GM18499 (cell line): Measurements from ENCODE around the gene IQSEC3.

Source experiments
- ATAC-seq: cut with Tn5 transposase; IDR thresholded peaks from one replicate; pipeline ENCODE4 v1.9.1; 2021; ENCODE audit warnings: moderate number of reproducible peaks; ENCODE audit not compliant: insufficient read depth, unreplicated experiment

IQSEC3 gene

DNA sequence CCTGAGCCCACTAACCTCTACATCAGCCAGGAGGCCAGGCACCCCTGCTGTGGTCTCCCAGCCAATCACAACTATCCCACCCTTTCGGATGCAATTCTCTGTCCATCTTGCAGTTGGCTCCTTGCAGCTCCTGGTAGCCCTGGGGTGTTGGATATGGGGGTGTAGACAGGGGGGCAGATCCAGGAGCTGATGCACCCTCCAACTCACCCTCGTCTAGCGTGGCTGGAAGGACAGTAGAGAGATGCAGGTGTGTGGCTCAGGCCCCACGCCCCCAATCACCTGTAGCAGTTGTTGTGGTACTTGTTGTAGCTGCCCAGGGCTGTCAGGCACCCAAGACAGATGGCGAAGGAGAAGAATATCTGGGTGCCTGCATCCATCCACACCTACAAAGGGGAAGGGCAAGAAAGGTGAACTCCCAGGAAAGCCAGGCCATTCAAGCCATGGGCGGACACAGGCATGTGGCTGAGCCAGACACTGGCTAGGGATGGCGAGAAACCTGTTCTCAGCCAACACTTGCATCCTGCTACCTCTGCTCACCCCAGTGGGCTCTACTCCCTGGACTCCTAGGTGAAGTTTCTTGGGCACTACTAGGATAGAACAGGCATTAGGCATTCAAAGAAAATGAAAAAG lies 160.8 kb downstream of the IQSEC3 start:
- ATAC-seq: no peak
